Measurements from ENCODE around the gene GIT2. TPM values are rescaled to one million over a fixed set of nuclear protein-coding genes. Genes with fewer than 3 reads are reported as not detected.

The GIT2 gene
- total and polyA plus RNA-seq, 2 donors (not counting 1 experiment from before 2014, with no cell fraction given) = 75.2 to 163 TPM

- H4K20me1 ChIP-seq (ENCODE audit: control insufficient read depth, insufficient read depth, low read length, poor library complexity, severe bottlenecking) = peaks cover 14% of the 10 kb centered on the region
- H3K27ac ChIP-seq (ENCODE audit: low read length in 2 of 2) = no peak overlapping the region
- no peak overlapping the region for H3K4me3 Mint-ChIP-seq
- intact Hi-C loops (cut with micrococcal nuclease) = no loop called here
- ATAC-seq (ENCODE audit: low read depth) = no peak
- H3K9me3 Mint-ChIP-seq (ENCODE audit: insufficient read depth) = no peaks in the 10 kb centered on the region
- H2AFZ ChIP-seq (ENCODE audit: insufficient read depth, low read depth, low read length, poor library complexity, severe bottlenecking) = no peak overlapping the region
- no peak for TF ChIP-seq EZH2 (IDR thresholded peaks at IDR 0.05; ENCODE audit: borderline replicate concordance, insufficient read depth, low read depth, low read length, poor library complexity, severe bottlenecking)
- no peak for TF ChIP-seq CTCF (IDR thresholded peaks at IDR 0.05)
- no peaks in the 10 kb centered on the region for H3K27me3 ChIP-seq (replicated peaks in 1 of 4; ENCODE audit: control extremely low read depth in 1 of 4, control insufficient read depth in 3 of 4, insufficient read depth in 4 of 4, low read length in 3 of 4)
- H3K4me1 Mint-ChIP-seq = peaks cover 11% of the 10 kb centered on the region
- H3K4me1 ChIP-seq (ENCODE audit: control insufficient read depth in 2 of 2, insufficient read depth in 2 of 2, low read length in 2 of 2) = peaks cover under 1 to 6% of the 10 kb centered on the region in 2 donors
- peaks cover 89% of the 10 kb centered on the region for H3K79me2 ChIP-seq (ENCODE audit: control insufficient read depth, insufficient read depth, low read length)
- no peaks in the 10 kb centered on the region for H3K9me3 ChIP-seq (ENCODE audit: control extremely low read depth in 1 of 3, control insufficient read depth in 2 of 3, insufficient read depth in 1 of 3, low read length in 2 of 3)
- H3K27me3 Mint-ChIP-seq = no peaks in the 10 kb centered on the region
- peaks cover 31 to 87% of the 10 kb centered on the region in 2 experiments for H3K36me3 ChIP-seq (replicated peaks in 1 of 2; ENCODE audit: control extremely low read depth in 1 of 2, control insufficient read depth in 1 of 2, extremely low read depth in 1 of 2, insufficient read depth in 2 of 2, low read length in 1 of 2)
- H3K4me3 ChIP-seq (ENCODE audit: control extremely low read depth in 1 of 5, extremely low read depth in 1 of 5, insufficient read depth in 1 of 5, low read depth in 2 of 5, low read length in 4 of 5) = no peak overlapping the region
- 100% methylated on average over 3 of the region's 4 CpGs for WGBS (ENCODE audit: insufficient coverage)
- CTCF ChIA-PET = interaction anchor here (1.2 kb wide), 1 partner anchor 16 kb away, joined by 3 read pairs; no protein-coding TSS in a partner anchor
- no peak overlapping the region for H3K4me2 ChIP-seq (replicated peaks; ENCODE audit: low read depth, low read length, poor library complexity, severe bottlenecking)
- no peak for DNase-seq
- no peak overlapping the region for H3K27ac Mint-ChIP-seq
- POLR2A ChIA-PET = interaction anchor here (0.7 kb wide), 1 partner anchor 29 kb away, joined by 6 read pairs; no protein-coding TSS in a partner anchor
- no peak overlapping the region for H3K9ac ChIP-seq (ENCODE audit: low read length)
Observed at GRCh38 chr12:110020956-110021355, 24.8 kb upstream of the GIT2 start.

- no peaks in the 10 kb centered on the region for H3K9me3 Mint-ChIP-seq (ENCODE audit: insufficient read depth)
- Histone ChIP-seq H3K27me3 (replicated peaks in 1 of 4; ENCODE audit: control extremely low read depth in 1 of 4, control insufficient read depth in 3 of 4, insufficient read depth in 4 of 4, low read length in 3 of 4) (no peaks in the 10 kb centered on the region), H3K36me3 (replicated peaks in 1 of 2; ENCODE audit: control extremely low read depth in 1 of 2, control insufficient read depth in 1 of 2, extremely low read depth in 1 of 2, insufficient read depth in 2 of 2, low read length in 1 of 2) (peaks cover 17 to 54% of the 10 kb centered on the region in 2 experiments), H3K27ac (ENCODE audit: low read length in 2 of 2) (peak overlapping the region; percentile 64 to 68), H3K9ac (ENCODE audit: low read length) (no peak overlapping the region), H2AFZ (ENCODE audit: insufficient read depth, low read depth, low read length, poor library complexity, severe bottlenecking) (peak overlapping the region; percentile 57), H3K4me3 (ENCODE audit: control extremely low read depth in 1 of 5, extremely low read depth in 1 of 5, insufficient read depth in 1 of 5, low read depth in 2 of 5, low read length in 4 of 5) (peak overlapping the region in 1 of 5 experiments; percentile 10), H3K4me2 (replicated peaks; ENCODE audit: low read depth, low read length, poor library complexity, severe bottlenecking) (peak overlapping the region; percentile 55), H3K4me1 (ENCODE audit: control insufficient read depth in 2 of 2, insufficient read depth in 2 of 2, low read length in 2 of 2) (peaks cover 44 to 52% of the 10 kb centered on the region in 2 donors), H4K20me1 (ENCODE audit: control insufficient read depth, insufficient read depth, low read length, poor library complexity, severe bottlenecking) (no peaks in the 10 kb centered on the region), H3K79me2 (ENCODE audit: control insufficient read depth, insufficient read depth, low read length) (peaks cover 89% of the 10 kb centered on the region), H3K9me3 (ENCODE audit: control extremely low read depth in 1 of 3, control insufficient read depth in 2 of 3, insufficient read depth in 1 of 3, low read length in 2 of 3) (no peaks in the 10 kb centered on the region)
- ChIA-PET CTCF (interaction anchor here (0.7 to 1.4 kb wide), 3 partner anchors 21 to 70 kb away, joined by 3 to 4 read pairs (median 3); no protein-coding TSS in a partner anchor), POLR2A (no interaction called here)
- TF ChIP-seq EZH2 (IDR thresholded peaks at IDR 0.05; ENCODE audit: borderline replicate concordance, insufficient read depth, low read depth, low read length, poor library complexity, severe bottlenecking) (no peak), CTCF (IDR thresholded peaks at IDR 0.05) (peak; percentile 55)
- intact Hi-C loops (cut with micrococcal nuclease) = loop anchor here (2.0 kb wide), 2 partner anchors 18 to 42 kb away; no protein-coding TSS in a partner anchor
- DNase-seq = peak; percentile 75
- peak overlapping the region; percentile 81 for H3K4me3 Mint-ChIP-seq
- H3K27ac Mint-ChIP-seq = peak overlapping the region; percentile 93
- peaks cover 45% of the 10 kb centered on the region for H3K4me1 Mint-ChIP-seq
- no CpG with 5 or more reads among the region's 2 CpGs for WGBS (ENCODE audit: insufficient coverage)
- ATAC-seq (ENCODE audit: low read depth) = no peak
- no peaks in the 10 kb centered on the region for H3K27me3 Mint-ChIP-seq
Observed at GRCh38 chr12:110015132-110015531, 19.0 kb upstream of the GIT2 start.

Measured in B cell (primary cell).